Caco-2 (cell line): Measurements from ENCODE around the gene CLEC3B. TPM values are rescaled to one million over a fixed set of nuclear protein-coding genes. Genes with fewer than 3 reads are reported as not detected.

Experiments
- BruUV-seq: library from RNA; stranded (reverse); fragments of 400-500 nt; replicated peaks from 2 replicates; lab custom pipeline; 2021; lab: Mats Ljungman, UMichigan
- CTCF ChIA-PET: fragments of 300-600 bp; sonication (Branson Sonifier 250); formaldehyde crosslinking; loops from one replicate; lab custom pipeline; 2022; ENCODE audit warnings: antibody characterized with exemption; lab: Charles Lee
- POLR2A ChIA-PET: fragments of 300-600 bp; sonication (Branson Sonifier 250); formaldehyde crosslinking; loops from one replicate; lab custom pipeline; 2022; ENCODE audit warnings: antibody characterized with exemption; lab: Charles Lee
- DNase-seq, 2 experiments: peaks; one replicate each; pipeline versions ENCODE4 v3.0.0 to v3.0.0-alpha.2; 2020 to 2022
- H3K27me3 ChIP-seq: replicated peaks from 2 replicates; pipeline ENCODE4 v1.6.0; 2011; ENCODE audit warnings: low read length; ENCODE audit not compliant: control insufficient read depth, insufficient read depth
- H3K36me3 ChIP-seq: 2 replicates; pipeline ENCODE4 v1.5.1; 2011; ENCODE audit warnings: low read length; ENCODE audit not compliant: control insufficient read depth, insufficient read depth
- H3K4me1 ChIP-seq: fragments of 250-450 bp; sonication (Bioruptor Pico); 2 replicates; pipeline ENCODE4 v1.5.1; 2020; ENCODE audit warnings: mild to moderate bottlenecking
- H3K4me3 ChIP-seq: 2 replicates; pipeline ENCODE4 v1.5.1; 2011; ENCODE audit warnings: low read depth, mild to moderate bottlenecking, control low read depth, low read length
- H3K9me3 ChIP-seq: fragments of 250-450 bp; sonication (Bioruptor Pico); 2 replicates; pipeline ENCODE4 v1.5.1; 2020; ENCODE audit warnings: mild to moderate bottlenecking, moderate library complexity
- H3K27ac Mint-ChIP-seq: one replicate; pipeline ENCODE4 v1.8.0; 2022; ENCODE audit warnings: mixed read lengths; ENCODE audit not compliant: unreplicated experiment
- H3K27me3 Mint-ChIP-seq: one replicate; pipeline ENCODE4 v1.8.0; 2022; ENCODE audit warnings: mixed read lengths; ENCODE audit not compliant: insufficient read depth, unreplicated experiment
- H3K36me3 Mint-ChIP-seq: one replicate; pipeline ENCODE4 v1.8.0; 2022; ENCODE audit warnings: mild to moderate bottlenecking, mixed read lengths; ENCODE audit not compliant: insufficient read depth, unreplicated experiment
- H3K4me1 Mint-ChIP-seq: one replicate; pipeline ENCODE4 v1.8.0; 2022; ENCODE audit warnings: low read depth, mixed read lengths; ENCODE audit not compliant: unreplicated experiment
- H3K4me3 Mint-ChIP-seq: one replicate; pipeline ENCODE4 v1.8.0; 2022; ENCODE audit warnings: mild to moderate bottlenecking, moderate library complexity, mixed read lengths; ENCODE audit not compliant: unreplicated experiment
- H3K9me3 Mint-ChIP-seq: one replicate; pipeline ENCODE4 v1.8.0; 2022; ENCODE audit warnings: mixed read lengths; ENCODE audit not compliant: unreplicated experiment
- intact Hi-C: fragments of 100-400 bp; cut with micrococcal nuclease; formaldehyde crosslinking; loops from one replicate; pipeline ENCODE4 v1.10.0; 2022; ENCODE audit not compliant: unreplicated experiment
- total RNA-seq: library from RNA; stranded (reverse); gene quantifications from 2 replicates; pipeline ENCODE4 v1.2.3, GENCODE V29; 2022
- TF ChIP-seq, protein P1 (sequence below), 2 experiments: fragments of 200-600 bp in 1 of 2; IDR thresholded peaks; 1 replicate in 1 of 2; 2 replicates in 1 of 2; pipeline versions ENCODE4 v1.5.1 to v1.8.0; 2011 to 2022; ENCODE audit warnings: antibody characterized with exemption in 1 of 2, control low read depth in 1 of 2, inconsistent platforms in 1 of 2, low read depth in 1 of 2, low read length in 1 of 2, mild to moderate bottlenecking in 1 of 2, moderate library complexity in 1 of 2; ENCODE audit not compliant: insufficient read depth in 1 of 2, severe bottlenecking in 1 of 2, unreplicated experiment in 1 of 2

CLEC3B gene
- total RNA-seq, 1 experiment from 2014 or later: 1.1 TPM

DNA sequence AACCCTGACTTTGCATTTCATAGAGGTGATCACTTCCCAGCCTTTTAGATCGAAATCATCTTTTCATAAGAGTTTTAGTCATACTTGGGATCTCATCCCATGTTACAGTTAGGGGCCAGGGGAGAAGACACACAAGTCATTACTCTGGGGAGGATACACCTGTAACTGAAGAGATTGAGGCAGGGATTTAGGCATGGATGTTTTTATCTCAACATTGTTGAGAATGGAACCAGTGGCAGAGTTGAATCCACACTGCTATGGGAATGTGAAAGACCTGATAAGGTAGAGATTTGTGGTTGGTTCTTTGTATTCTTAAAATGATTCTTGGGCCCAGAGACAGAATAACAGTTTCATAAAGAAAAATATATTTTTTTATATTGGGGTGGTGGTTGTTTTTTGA lies 16.2 kb upstream of the CLEC3B start:
- CTCF ChIA-PET: no interaction called here

DNA sequence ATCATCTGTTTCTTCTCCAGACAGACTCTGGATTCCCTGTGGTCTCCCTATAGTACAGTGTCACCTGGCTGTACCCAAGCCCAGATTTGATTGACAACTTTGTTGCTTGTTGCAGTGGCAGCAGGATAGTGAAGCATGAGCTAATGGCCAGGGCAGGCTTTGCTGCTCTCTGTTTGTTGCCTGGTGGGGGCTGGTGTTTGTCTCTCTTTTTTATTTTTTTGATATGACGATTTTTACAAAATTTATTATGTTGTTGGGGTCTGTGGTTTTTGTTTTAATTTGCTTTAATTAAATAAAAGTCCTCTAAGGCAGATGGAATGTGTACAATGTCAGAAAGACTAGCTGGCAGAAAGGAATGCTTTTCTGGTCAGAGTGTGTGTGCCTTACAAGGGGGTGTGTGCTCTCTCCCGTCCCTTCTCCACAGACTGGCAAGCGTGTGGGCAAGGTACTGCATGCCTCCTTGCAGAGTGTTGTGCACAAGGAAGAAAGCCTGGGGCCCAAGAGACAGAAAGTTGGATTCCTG lies 15.2 kb upstream of the CLEC3B start:
- Mint-ChIP-seq H3K9me3 (no peaks in the 10 kb centered on the region), H3K27me3 (no peaks in the 10 kb centered on the region), H3K4me3 (no peak overlapping the region), H3K27ac (no peak overlapping the region), H3K4me1 (peaks cover 13% of the 10 kb centered on the region), H3K36me3 (peaks cover 56% of the 10 kb centered on the region)
- no TSS peak for BruUV-seq
- Histone ChIP-seq H3K4me3 (no peak overlapping the region), H3K9me3 (no peaks in the 10 kb centered on the region), H3K36me3 (peaks cover 2% of the 10 kb centered on the region; the same call in 1 of the 2 replicates), H3K27me3 (no peaks in the 10 kb centered on the region), H3K4me1 (peaks cover 20% of the 10 kb centered on the region)
- intact Hi-C loops: no loop called here
- ChIA-PET POLR2A (no interaction called here), CTCF (no interaction called here)
- no peak for DNase-seq
- TF ChIP-seq, protein P1, sequence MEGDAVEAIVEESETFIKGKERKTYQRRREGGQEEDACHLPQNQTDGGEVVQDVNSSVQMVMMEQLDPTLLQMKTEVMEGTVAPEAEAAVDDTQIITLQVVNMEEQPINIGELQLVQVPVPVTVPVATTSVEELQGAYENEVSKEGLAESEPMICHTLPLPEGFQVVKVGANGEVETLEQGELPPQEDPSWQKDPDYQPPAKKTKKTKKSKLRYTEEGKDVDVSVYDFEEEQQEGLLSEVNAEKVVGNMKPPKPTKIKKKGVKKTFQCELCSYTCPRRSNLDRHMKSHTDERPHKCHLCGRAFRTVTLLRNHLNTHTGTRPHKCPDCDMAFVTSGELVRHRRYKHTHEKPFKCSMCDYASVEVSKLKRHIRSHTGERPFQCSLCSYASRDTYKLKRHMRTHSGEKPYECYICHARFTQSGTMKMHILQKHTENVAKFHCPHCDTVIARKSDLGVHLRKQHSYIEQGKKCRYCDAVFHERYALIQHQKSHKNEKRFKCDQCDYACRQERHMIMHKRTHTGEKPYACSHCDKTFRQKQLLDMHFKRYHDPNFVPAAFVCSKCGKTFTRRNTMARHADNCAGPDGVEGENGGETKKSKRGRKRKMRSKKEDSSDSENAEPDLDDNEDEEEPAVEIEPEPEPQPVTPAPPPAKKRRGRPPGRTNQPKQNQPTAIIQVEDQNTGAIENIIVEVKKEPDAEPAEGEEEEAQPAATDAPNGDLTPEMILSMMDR (IDR thresholded peaks at IDR 0.05; ENCODE audit: insufficient read depth in 1 of 2, low read depth in 1 of 2, low read length in 1 of 2, severe bottlenecking in 1 of 2, unreplicated experiment in 1 of 2): no peak

More for the DNA sequence above, 16.2 kb upstream of the CLEC3B start:
- Mint-ChIP-seq H3K27me3 (no peaks in the 10 kb centered on the region), H3K36me3 (peaks cover 60% of the 10 kb centered on the region), H3K4me3 (no peak overlapping the region), H3K9me3 (no peaks in the 10 kb centered on the region), H3K4me1 (peaks cover 11% of the 10 kb centered on the region), H3K27ac (no peak overlapping the region)
- H3K27me3 ChIP-seq: no peaks in the 10 kb centered on the region
- H3K4me1 ChIP-seq: peaks cover 13% of the 10 kb centered on the region
- BruUV-seq: no TSS peak
- no peaks in the 10 kb centered on the region for H3K9me3 ChIP-seq
- intact Hi-C loops: no loop called here
- peaks cover 2% of the 10 kb centered on the region; the same call in 1 of the 2 replicates for H3K36me3 ChIP-seq
- TF ChIP-seq, protein P1 (IDR thresholded peaks at IDR 0.05; ENCODE audit: insufficient read depth in 1 of 2, low read depth in 1 of 2, low read length in 1 of 2, severe bottlenecking in 1 of 2, unreplicated experiment in 1 of 2): no peak
- DNase-seq: no peak
- H3K4me3 ChIP-seq: no peak overlapping the region
- POLR2A ChIA-PET: no interaction called here

DNA sequence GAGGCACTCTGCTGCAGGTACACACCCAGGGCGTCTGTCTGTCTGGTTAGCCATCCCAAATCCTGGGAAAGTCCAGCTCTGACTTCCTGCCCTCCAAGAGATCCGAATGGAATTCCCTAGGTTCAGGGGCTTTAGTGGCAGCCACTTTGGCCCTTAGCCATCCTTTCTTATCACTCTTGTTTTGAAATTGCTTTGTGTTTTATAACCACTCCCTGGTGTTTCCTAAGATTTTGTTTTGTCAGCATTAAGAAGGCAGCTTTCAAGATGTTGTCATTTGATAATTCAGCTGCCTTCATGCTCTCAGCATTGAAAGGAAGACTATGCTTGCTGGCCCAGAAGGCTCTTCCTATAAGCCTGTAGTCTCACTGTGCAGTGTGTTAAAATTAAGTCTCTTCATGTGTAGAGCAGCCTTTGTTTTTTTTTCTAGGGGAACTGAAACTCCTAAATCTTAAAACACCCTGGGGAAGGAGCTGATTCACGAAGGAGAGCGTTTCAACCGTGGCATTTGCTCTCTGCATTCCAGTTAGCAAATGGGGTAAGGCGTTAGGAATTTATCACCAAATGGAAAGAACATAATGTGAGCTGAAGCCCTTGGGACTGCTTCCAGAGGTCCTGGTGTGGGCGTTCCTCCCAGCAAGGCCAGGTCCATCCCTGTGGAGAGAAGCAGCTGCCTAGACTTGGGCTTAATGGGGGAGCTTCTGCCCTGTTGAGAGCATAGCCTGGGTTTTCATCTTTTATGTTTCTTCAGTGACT lies 14.2 kb upstream of the CLEC3B start:
- Mint-ChIP-seq H3K4me3 (no peak overlapping the region), H3K4me1 (peaks cover 13% of the 10 kb centered on the region), H3K9me3 (no peaks in the 10 kb centered on the region), H3K36me3 (peaks cover 53% of the 10 kb centered on the region), H3K27ac (no peak overlapping the region), H3K27me3 (no peaks in the 10 kb centered on the region)
- DNase-seq: no peak
- H3K4me3 ChIP-seq: no peak overlapping the region
- TF ChIP-seq, protein P1 (IDR thresholded peaks at IDR 0.05; ENCODE audit: insufficient read depth in 1 of 2, low read depth in 1 of 2, low read length in 1 of 2, severe bottlenecking in 1 of 2, unreplicated experiment in 1 of 2): no peak
- ChIA-PET POLR2A (no interaction called here), CTCF (interaction anchor here (1.2 kb wide), 1 partner anchor 9 kb away, joined by 3 read pairs; no protein-coding TSS in a partner anchor)
- no peaks in the 10 kb centered on the region for H3K9me3 ChIP-seq
- peaks cover 20% of the 10 kb centered on the region for H3K4me1 ChIP-seq
- intact Hi-C loops: no loop called here
- no TSS peak for BruUV-seq
- H3K27me3 ChIP-seq: no peaks in the 10 kb centered on the region
- H3K36me3 ChIP-seq: peaks cover 2% of the 10 kb centered on the region; the same call in 1 of the 2 replicates
